ENCODE data around the gene SHISA9. TPM values are rescaled to one million over a fixed set of nuclear protein-coding genes. Genes with fewer than 3 reads are reported as not detected.
A peak's percentile ranks its signal among the peaks of the same experiment; 100 is the strongest.

SHISA9 gene
- total RNA-seq, 2 donors from 2014 or later = 20.5 to 24.0 TPM

GRCh38 chr16:12874186-12874585 is 27.2 kb upstream of the SHISA9 start:
- DNase-seq (ENCODE audit: low spot score) = no peak
- 26% methylated on average over 2 of the region's 2 CpGs for WGBS

DNA sequence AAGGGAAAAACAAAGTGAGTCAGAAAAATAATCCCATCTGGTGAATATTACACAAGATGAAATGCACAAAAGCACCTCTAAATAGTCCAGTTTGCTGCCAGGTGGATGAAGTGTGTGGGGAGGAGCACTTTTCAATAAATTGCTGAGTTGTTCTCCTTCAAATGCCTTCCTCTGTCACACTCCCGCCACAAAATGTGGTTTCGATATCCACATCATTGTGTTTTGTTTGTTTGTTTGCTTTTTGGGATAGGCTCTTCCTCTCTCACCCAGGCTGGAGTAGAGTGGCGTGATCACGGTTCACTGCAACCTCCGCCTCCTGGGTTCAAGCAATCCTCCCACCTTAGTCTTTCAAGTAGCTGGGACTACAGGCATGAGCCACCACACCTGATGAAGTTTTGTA is 24.6 kb upstream of the SHISA9 start:
- no peak for DNase-seq (ENCODE audit: low spot score)
- H3K9me3 ChIP-seq = no peaks in the 10 kb centered on the region
- WGBS = 50% methylated on average over 5 of the region's 5 CpGs
- H3K36me3 ChIP-seq = no peaks in the 10 kb centered on the region
- intact Hi-C loops (cut with DNase I) = no loop called here
- no peaks in the 10 kb centered on the region for H3K4me1 ChIP-seq (replicated peaks)
- no peak overlapping the region for H3K27ac ChIP-seq
- TF ChIP-seq POLR2AphosphoS5 (IDR thresholded peaks at IDR 0.05) (no peak), POLR2A (IDR thresholded peaks at IDR 0.05) (no peak), CTCF (IDR thresholded peaks at IDR 0.05) (no peak)
- no peaks in the 10 kb centered on the region for H3K27me3 ChIP-seq (replicated peaks; ENCODE audit: insufficient read depth)
- H3K4me3 ChIP-seq = no peak overlapping the region

More at GRCh38 chr16:12874186-12874585, 27.2 kb upstream of the SHISA9 start:
- intact Hi-C loops (cut with DNase I) = no loop called here
- H3K9me3 ChIP-seq = no peaks in the 10 kb centered on the region
- no peak overlapping the region for H3K27ac ChIP-seq
- no peaks in the 10 kb centered on the region for H3K36me3 ChIP-seq
- H3K4me3 ChIP-seq = no peak overlapping the region
- no peak for TF ChIP-seq POLR2AphosphoS5 (IDR thresholded peaks at IDR 0.05)
- no peak for TF ChIP-seq CTCF (IDR thresholded peaks at IDR 0.05)
- no peak for TF ChIP-seq POLR2A (IDR thresholded peaks at IDR 0.05)
- H3K4me1 ChIP-seq (replicated peaks) = no peaks in the 10 kb centered on the region
- H3K27me3 ChIP-seq (replicated peaks; ENCODE audit: insufficient read depth) = no peaks in the 10 kb centered on the region

DNA sequence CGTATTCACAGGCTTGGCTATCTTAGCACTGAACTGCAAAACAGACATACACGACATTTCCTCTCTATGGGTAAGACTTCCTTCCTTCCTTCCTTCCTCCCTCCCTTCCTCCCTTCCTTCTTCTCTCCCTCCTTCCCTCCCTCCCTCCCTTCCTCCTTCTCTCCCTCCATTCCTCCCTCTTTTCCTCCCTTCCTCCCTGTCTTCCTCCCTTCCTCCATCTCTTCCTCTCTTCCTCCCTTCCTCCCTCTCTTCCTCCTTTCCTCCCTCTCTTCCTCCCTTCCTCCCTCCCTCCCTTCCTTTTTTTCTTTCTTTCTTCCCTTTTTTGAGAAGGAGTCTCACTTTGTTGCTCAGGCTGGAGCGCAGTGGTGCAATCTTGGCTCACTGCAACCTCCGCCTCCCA is 22.4 kb upstream of the SHISA9 start:
- intact Hi-C loops (cut with DNase I) = no loop called here

DNA sequence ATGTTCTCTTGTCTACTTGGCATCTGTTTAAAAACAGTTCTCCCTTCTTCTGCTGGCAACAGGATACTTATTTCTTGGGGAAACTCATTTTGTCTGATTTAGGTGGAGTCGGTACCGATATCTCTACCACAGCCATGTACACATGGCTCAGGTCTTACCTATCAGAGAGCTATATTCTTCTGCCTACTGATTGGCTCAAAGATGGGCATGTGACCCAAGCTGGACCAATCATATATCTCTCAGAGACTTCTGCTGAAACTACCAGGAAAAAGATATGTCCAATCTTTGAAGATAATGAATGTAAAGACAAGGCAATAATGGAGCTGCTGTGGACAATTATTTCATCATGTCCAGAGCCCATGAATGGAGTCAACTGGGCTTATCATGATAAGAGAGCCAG is 21.6 kb upstream of the SHISA9 start:
- no peak overlapping the region for H3K27ac ChIP-seq
- no peaks in the 10 kb centered on the region for H3K36me3 ChIP-seq
- intact Hi-C loops (cut with DNase I) = no loop called here
- no peak overlapping the region for H3K4me3 ChIP-seq
- WGBS = 93% methylated on average over 2 of the region's 2 CpGs
- no peaks in the 10 kb centered on the region for H3K27me3 ChIP-seq (replicated peaks; ENCODE audit: insufficient read depth)
- H3K9me3 ChIP-seq = no peaks in the 10 kb centered on the region
- DNase-seq (ENCODE audit: low spot score) = no peak
- TF ChIP-seq CTCF (IDR thresholded peaks at IDR 0.05) (no peak), POLR2A (IDR thresholded peaks at IDR 0.05) (no peak), POLR2AphosphoS5 (IDR thresholded peaks at IDR 0.05) (no peak)
- no peaks in the 10 kb centered on the region for H3K4me1 ChIP-seq (replicated peaks)

More for the DNA sequence above, 22.4 kb upstream of the SHISA9 start:
- no peaks in the 10 kb centered on the region for H3K36me3 ChIP-seq
- H3K4me1 ChIP-seq (replicated peaks) = no peaks in the 10 kb centered on the region
- no peak for DNase-seq (ENCODE audit: low spot score)
- no peak overlapping the region for H3K4me3 ChIP-seq
- no peaks in the 10 kb centered on the region for H3K9me3 ChIP-seq
- TF ChIP-seq CTCF (IDR thresholded peaks at IDR 0.05) (no peak), POLR2A (IDR thresholded peaks at IDR 0.05) (no peak), POLR2AphosphoS5 (IDR thresholded peaks at IDR 0.05) (no peak)
- 84% methylated on average over 4 of the region's 4 CpGs for WGBS
- no peak overlapping the region for H3K27ac ChIP-seq
- no peaks in the 10 kb centered on the region for H3K27me3 ChIP-seq (replicated peaks; ENCODE audit: insufficient read depth)

DNA sequence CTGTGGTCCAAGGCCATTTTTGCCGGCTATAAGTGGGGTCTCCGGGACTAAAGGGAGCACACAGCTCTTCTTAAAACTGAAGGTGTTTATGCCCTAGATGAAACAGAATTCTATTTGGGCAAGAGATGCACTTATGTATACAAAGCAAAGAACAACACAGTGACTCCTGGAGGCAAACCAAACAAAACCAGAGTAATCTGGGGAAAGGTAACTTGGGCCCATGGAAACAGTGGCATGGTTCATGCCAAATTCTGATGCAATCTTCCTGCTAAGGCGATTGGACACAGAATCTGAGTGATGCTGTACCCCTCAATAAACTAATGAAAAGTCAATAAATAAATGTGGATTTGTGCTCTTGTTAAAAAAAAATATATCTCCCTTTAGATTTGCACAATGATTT is 20.2 kb upstream of the SHISA9 start:
- intact Hi-C loops (cut with DNase I) = no loop called here
- WGBS = 66% methylated on average over 3 of the region's 3 CpGs
- Histone ChIP-seq H3K4me1 (replicated peaks) (no peaks in the 10 kb centered on the region), H3K4me3 (no peak overlapping the region), H3K27ac (peak overlapping the region; percentile 56 to 59), H3K9me3 (no peaks in the 10 kb centered on the region), H3K27me3 (replicated peaks; ENCODE audit: insufficient read depth) (no peaks in the 10 kb centered on the region), H3K36me3 (no peaks in the 10 kb centered on the region)
- TF ChIP-seq POLR2A (IDR thresholded peaks at IDR 0.05) (no peak), POLR2AphosphoS5 (IDR thresholded peaks at IDR 0.05) (peak; percentile 56), CTCF (IDR thresholded peaks at IDR 0.05) (no peak)
- peak; percentile 36 for DNase-seq (ENCODE audit: low spot score)

Data from prostate gland (tissue), 2 donors.